Mucosa of stomach (tissue), 1 donor: ENCODE measurements around the gene ABAT.
"Not testable (repeated sequence)": the region's sequence is repeated elsewhere in the genome, so short reads cannot be mapped to it uniquely, and the experiment has no call there.

Experiments
- H3K27me3 ChIP-seq: one replicate; pipeline ENCODE4 v1.7.0; 2013; ENCODE audit warnings: mild to moderate bottlenecking, low read length; ENCODE audit not compliant: control insufficient read depth, insufficient read depth
- H3K36me3 ChIP-seq: one replicate; pipeline ENCODE4 v1.7.0; 2013; ENCODE audit warnings: low read length; ENCODE audit not compliant: control insufficient read depth, insufficient read depth
- H3K4me1 ChIP-seq: one replicate; pipeline ENCODE4 v1.7.0; 2013; ENCODE audit warnings: mild to moderate bottlenecking, low read length; ENCODE audit not compliant: control insufficient read depth, insufficient read depth
- H3K4me3 ChIP-seq: one replicate; pipeline ENCODE4 v1.7.0; 2013; ENCODE audit warnings: low read length
- H3K9ac ChIP-seq: one replicate; pipeline ENCODE4 v1.7.0; 2013; ENCODE audit warnings: mild to moderate bottlenecking, low read length, moderate library complexity
- H3K9me3 ChIP-seq: one replicate; pipeline ENCODE4 v1.7.0; 2013; ENCODE audit warnings: mild to moderate bottlenecking, low read length, moderate library complexity; ENCODE audit not compliant: control insufficient read depth
- donor health status: Pancreatic carcinoma.

The ABAT gene

GRCh38 chr16:8729779-8730334 is 55.4 kb downstream of the ABAT start:
- Histone ChIP-seq H3K27me3 (no peaks in the 10 kb centered on the region), H3K9ac (no peak overlapping the region), H3K9me3 (no peaks in the 10 kb centered on the region), H3K4me3 (no peak overlapping the region), H3K4me1 (no peaks in the 10 kb centered on the region), H3K36me3 (no peaks in the 10 kb centered on the region)

- Histone ChIP-seq H3K27me3 (no peaks in the 10 kb centered on the region), H3K36me3 (no peaks in the 10 kb centered on the region), H3K4me3 (no peak overlapping the region), H3K9me3 (no peaks in the 10 kb centered on the region), H3K9ac (no peak overlapping the region), H3K4me1 (no peaks in the 10 kb centered on the region)
These were observed 56.0 kb downstream of the ABAT start for GRCh38 chr16:8730335-8730915.

DNA sequence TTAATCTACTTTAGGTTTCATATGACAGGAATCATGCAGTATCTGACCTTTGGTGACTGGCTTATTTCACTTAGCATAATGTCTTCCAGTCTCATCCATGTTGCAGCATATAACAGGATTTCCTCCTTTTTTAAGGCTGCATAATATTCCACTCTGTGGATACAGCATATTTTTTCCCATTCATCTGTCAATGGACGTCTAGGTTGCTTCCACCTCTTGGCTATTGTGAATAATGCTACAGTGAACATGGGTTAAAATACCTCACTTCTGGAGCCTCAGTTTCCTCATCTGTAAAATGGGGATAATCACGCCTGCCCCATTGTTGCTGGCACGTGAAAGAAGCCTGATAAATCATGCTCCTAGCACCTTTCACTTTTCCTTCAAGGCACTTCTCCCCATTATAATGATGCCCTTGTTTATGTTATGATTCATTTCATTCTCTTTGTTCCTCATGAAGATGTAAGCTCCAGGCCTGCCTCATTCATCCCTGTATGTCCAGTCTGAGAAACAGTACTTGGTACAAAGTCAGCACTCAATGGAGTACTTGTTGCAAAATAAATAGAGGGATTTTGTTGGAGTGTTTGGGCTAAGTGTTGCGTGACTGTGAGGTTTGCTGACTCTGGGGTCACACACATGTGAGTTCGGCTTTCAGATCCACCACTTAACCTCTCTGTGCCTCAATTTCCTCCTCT is 59.6 kb downstream of the ABAT start:
- Histone ChIP-seq H3K36me3 (no peaks in the 10 kb centered on the region), H3K27me3 (no peaks in the 10 kb centered on the region), H3K9me3 (no peaks in the 10 kb centered on the region), H3K4me3 (no peak overlapping the region), H3K4me1 (no peaks in the 10 kb centered on the region), H3K9ac (no peak overlapping the region)

GRCh38 chr16:8735574-8735973 is 61.2 kb downstream of the ABAT start:
- no peaks in the 10 kb centered on the region for H3K36me3 ChIP-seq
- peaks cover 7% of the 10 kb centered on the region for H3K4me1 ChIP-seq
- H3K27me3 ChIP-seq = no peaks in the 10 kb centered on the region
- no peak overlapping the region for H3K4me3 ChIP-seq
- H3K9me3 ChIP-seq = no peaks in the 10 kb centered on the region
- H3K9ac ChIP-seq = no peak overlapping the region

- Histone ChIP-seq H3K9me3 (no peaks in the 10 kb centered on the region), H3K36me3 (no peaks in the 10 kb centered on the region), H3K4me3 (no peak overlapping the region), H3K4me1 (peaks cover 9% of the 10 kb centered on the region), H3K9ac (no peak overlapping the region), H3K27me3 (no peaks in the 10 kb centered on the region)
These were observed 61.8 kb downstream of the ABAT start for GRCh38 chr16:8736123-8736668.

- no peak overlapping the region for H3K9ac ChIP-seq
These were observed 64.7 kb downstream of the ABAT start for GRCh38 chr16:8739151-8739550.

GRCh38 chr16:8739989-8740704 is 65.7 kb downstream of the ABAT start:
- H3K9ac ChIP-seq = no peak overlapping the region
- no peaks in the 10 kb centered on the region for H3K9me3 ChIP-seq
- H3K4me3 ChIP-seq = no peak overlapping the region

More at GRCh38 chr16:8739151-8739550, 64.7 kb downstream of the ABAT start:
- Histone ChIP-seq H3K4me1 (peaks cover 9% of the 10 kb centered on the region), H3K4me3 (no peak overlapping the region), H3K36me3 (no peaks in the 10 kb centered on the region), H3K27me3 (no peaks in the 10 kb centered on the region), H3K9me3 (no peaks in the 10 kb centered on the region)

DNA sequence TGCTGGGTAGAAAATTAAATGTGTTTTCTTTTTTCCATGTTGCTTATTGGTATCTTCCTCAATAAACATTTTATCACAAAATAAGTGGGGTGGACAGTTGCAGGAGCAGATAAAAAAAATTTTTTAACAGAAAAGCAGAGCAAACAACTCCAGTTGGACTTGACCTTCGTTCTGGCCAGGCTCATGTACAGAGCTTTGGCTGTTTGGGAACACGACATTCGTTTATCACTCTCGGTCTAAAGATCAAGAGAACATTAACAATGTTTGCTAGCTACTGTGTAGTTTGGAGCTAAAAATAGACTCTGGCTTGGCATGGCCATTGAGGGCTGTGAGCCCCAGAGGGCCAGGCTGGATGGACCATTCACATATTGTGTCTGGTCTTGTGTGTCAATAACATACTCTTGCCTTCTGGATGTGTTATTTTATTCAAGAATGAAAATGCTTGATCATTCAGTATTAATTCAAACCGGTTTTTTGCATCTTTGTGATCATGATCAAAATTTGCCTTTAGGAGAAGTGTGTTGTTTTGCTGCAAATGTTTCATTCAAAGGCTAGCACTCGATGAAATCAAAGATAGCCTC is 66.4 kb downstream of the ABAT start:
- no peaks in the 10 kb centered on the region for H3K27me3 ChIP-seq
- no peaks in the 10 kb centered on the region for H3K36me3 ChIP-seq
- H3K9me3 ChIP-seq = no peaks in the 10 kb centered on the region
- no peak overlapping the region for H3K9ac ChIP-seq
- no peak overlapping the region for H3K4me3 ChIP-seq
- peaks cover 9% of the 10 kb centered on the region for H3K4me1 ChIP-seq

More at GRCh38 chr16:8739989-8740704, 65.7 kb downstream of the ABAT start:
- Histone ChIP-seq H3K27me3 (no peaks in the 10 kb centered on the region), H3K36me3 (no peaks in the 10 kb centered on the region), H3K4me1 (peaks cover 9% of the 10 kb centered on the region)

- H3K4me1 ChIP-seq = peaks cover 9% of the 10 kb centered on the region
- H3K27me3 ChIP-seq = no peaks in the 10 kb centered on the region
- no peaks in the 10 kb centered on the region for H3K9me3 ChIP-seq
- H3K9ac ChIP-seq = no peak overlapping the region
- no peaks in the 10 kb centered on the region for H3K36me3 ChIP-seq
- H3K4me3 ChIP-seq = no peak overlapping the region
These were observed 67.2 kb downstream of the ABAT start for GRCh38 chr16:8741636-8742035.

GRCh38 chr16:8742068-8742467 is 67.7 kb downstream of the ABAT start:
- H3K27me3 ChIP-seq = no peaks in the 10 kb centered on the region
- no peak overlapping the region for H3K9ac ChIP-seq
- H3K4me1 ChIP-seq = peaks cover 9% of the 10 kb centered on the region
- H3K4me3 ChIP-seq = no peak overlapping the region
- H3K9me3 ChIP-seq = no peaks in the 10 kb centered on the region
- no peaks in the 10 kb centered on the region for H3K36me3 ChIP-seq

DNA sequence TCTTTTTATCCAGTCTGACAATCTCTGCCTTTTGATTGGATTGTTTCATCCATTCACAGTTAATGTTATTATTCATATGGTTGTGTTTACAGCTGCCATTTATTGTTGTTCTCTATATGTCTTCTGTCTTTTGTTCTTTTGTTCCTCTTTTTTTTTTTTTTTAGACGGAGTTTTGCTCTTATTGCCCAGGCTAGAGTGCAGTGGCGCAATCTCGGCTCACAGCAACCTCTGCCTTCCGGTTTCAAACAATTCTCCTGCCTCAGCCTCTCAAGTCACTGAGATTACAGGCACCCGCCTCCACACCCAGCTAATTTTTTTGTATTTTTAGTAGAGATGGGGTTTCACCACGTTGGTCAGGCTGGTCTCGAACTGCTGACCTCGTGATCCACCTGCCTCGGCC is 74.5 kb downstream of the ABAT start:
- H3K36me3 ChIP-seq, H3K27me3 ChIP-seq, H3K9ac ChIP-seq, H3K9me3 ChIP-seq, H3K4me3 ChIP-seq, H3K4me1 ChIP-seq: not testable (repeated sequence)
